IPS-15b (cell line): ENCODE measurements around the gene C12orf57.

Experiments
- H3K27me3 ChIP-seq: one replicate; pipeline ENCODE4 v1.6.1; 2013; ENCODE audit warnings: low read length; ENCODE audit not compliant: control insufficient read depth, insufficient read depth
- H3K36me3 ChIP-seq: one replicate; pipeline ENCODE4 v1.6.1; 2013; ENCODE audit warnings: low read length; ENCODE audit not compliant: control insufficient read depth, insufficient read depth
- H3K4me1 ChIP-seq: one replicate; pipeline ENCODE4 v1.6.1; 2013; ENCODE audit warnings: mild to moderate bottlenecking, low read length; ENCODE audit not compliant: control insufficient read depth, insufficient read depth
- H3K4me3 ChIP-seq: one replicate; pipeline ENCODE4 v1.5.1; 2013; ENCODE audit warnings: low read depth, low read length
- H3K9ac ChIP-seq: one replicate; pipeline ENCODE4 v1.6.1; 2013; ENCODE audit warnings: low read depth, mild to moderate bottlenecking, low read length
- H3K9me3 ChIP-seq: one replicate; pipeline ENCODE4 v1.6.1; 2013; ENCODE audit warnings: mild to moderate bottlenecking, low read length; ENCODE audit not compliant: control insufficient read depth, insufficient read depth

Gene C12orf57

DNA sequence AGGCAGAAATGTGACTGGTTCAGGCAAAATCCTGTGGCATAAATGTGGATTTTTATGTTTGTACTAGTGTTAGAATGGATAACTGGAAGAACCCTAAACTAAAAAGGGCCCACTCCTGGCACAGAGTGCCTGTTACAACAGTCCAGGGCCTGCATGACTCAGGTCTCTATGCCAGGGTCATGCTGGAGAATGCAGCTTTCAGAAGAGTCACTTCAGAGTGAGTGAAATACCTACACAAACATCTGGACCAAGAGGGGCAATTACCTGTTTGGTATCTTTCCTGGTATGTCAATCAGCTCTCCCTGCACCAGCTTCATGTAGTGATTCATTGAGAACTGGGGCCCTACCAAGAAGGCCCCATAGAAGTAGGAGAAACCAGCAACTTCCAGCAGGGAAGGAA is 36.9 kb downstream of the C12orf57 start:
- no peak overlapping the region for H3K4me3 ChIP-seq
- no peaks in the 10 kb centered on the region for H3K27me3 ChIP-seq
- H3K9ac ChIP-seq, result no peak overlapping the region
- H3K9me3 ChIP-seq, result no peaks in the 10 kb centered on the region
- no peaks in the 10 kb centered on the region for H3K4me1 ChIP-seq
- peaks cover 28% of the 10 kb centered on the region for H3K36me3 ChIP-seq

DNA sequence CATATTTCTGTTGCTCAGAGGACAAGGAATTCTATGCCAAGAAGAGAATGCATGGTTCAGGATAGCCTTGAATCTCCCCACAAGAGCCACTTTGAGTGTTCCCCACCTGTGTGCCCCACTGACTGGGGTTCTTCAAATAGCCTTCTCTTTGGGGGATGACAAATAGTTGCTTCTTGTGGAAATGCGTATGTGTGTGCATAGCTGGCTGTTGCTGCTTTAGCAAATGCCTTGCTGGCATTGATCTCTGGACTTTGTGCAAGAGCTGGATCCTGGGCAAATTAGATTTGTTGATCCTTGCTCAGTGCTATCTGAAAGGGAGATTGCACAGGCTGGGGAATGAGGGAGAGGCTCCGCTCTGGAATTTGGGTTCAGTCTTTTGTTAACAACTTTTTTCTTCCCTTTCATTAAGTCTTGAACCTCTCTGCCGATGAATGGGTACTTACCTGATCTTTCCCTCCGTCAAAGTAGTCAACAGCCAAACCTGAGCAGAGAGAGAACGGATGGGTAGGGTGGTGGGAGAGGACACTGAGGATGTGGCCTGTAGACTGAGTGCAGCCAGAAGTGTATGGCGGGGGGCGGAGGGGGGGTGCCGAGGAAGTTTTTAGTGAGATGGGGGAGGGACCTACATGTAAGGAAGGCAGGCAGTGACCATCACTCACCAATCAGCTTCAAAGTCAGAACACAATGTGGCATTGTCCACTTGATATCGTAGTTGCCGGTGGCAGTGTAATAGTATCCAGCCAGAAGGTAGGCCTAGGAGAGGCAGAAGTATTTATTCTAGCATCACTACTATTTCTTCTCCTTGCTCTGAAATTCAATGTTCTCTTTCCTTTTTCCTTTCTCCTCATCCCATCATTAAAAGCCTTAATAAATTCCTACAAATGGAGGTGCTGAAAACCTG is 37.6 kb downstream of the C12orf57 start:
- Histone ChIP-seq H3K9me3 (no peaks in the 10 kb centered on the region), H3K36me3 (peaks cover 26% of the 10 kb centered on the region), H3K4me1 (no peaks in the 10 kb centered on the region), H3K27me3 (no peaks in the 10 kb centered on the region), H3K4me3 (no peak overlapping the region), H3K9ac (no peak overlapping the region)

DNA sequence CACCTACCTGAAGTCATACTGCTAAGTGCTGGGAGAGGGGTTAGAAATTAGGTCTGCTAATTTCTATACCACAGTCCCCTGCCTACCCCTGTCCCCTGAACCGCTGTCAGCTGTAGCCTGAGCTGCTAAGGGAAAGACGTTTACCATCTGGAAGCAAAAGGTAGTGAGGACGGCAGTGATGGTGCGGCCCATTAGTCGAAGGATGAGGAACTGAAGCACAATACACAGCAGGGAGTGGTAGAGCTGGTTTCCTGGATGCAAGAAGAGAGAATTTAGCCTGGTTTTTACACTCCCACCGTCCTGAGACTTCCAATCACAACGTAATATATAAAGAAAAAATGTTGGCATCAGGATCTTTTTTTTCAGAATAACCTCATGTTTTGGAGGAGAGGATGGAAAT is 38.7 kb downstream of the C12orf57 start:
- Histone ChIP-seq H3K4me3 (no peak overlapping the region), H3K9me3 (no peaks in the 10 kb centered on the region), H3K9ac (no peak overlapping the region), H3K36me3 (peaks cover 16% of the 10 kb centered on the region), H3K4me1 (no peaks in the 10 kb centered on the region), H3K27me3 (no peaks in the 10 kb centered on the region)

DNA sequence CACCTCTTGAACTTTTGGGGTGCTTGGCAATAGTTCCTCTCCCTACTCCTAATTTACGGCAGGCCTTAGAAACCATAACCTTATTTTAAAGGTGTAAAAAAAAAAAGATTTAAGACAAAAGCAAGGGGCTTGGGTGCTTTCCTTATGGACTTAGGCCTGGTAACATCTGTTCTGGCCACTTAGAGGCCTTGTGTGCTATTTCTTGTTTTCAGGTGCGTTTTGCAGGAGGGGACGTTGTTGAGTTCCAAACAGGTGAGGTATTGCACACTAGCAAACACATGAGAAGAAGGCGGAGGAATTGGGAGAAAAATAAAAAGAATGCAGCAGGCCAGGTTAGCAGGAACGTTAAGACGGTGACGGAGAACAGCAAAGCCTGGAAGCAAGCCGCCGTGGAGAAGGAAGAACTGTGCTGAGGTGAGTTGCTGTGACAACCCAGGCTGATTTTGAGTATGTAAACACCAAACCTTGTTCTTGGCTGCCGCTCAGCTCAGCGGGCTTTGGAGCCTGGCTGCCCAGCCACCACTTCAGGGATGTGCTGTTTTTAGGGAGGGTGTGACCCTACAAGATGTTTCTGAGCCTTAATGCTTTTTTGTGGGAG is 44.2 kb downstream of the C12orf57 start:
- H3K4me3 ChIP-seq, result no peak overlapping the region
- H3K36me3 ChIP-seq, result no peaks in the 10 kb centered on the region
- no peaks in the 10 kb centered on the region for H3K27me3 ChIP-seq
- H3K9ac ChIP-seq, result no peak overlapping the region
- H3K4me1 ChIP-seq, result no peaks in the 10 kb centered on the region
- H3K9me3 ChIP-seq, result no peaks in the 10 kb centered on the region
